AG09319 (cell line): ENCODE measurements around the gene ADGRG6.
"Not testable (repeated sequence)": the region's sequence is repeated elsewhere in the genome, so short reads cannot be mapped to it uniquely, and the experiment has no call there.

Experiments used
- DNase-seq: peaks from one replicate; pipeline ENCODE4 v3.0.0-alpha.2; 2010; ENCODE audit warnings: low read depth; ENCODE audit errors: extremely low read depth
- CTCF ChIP-seq: IDR thresholded peaks from 2 replicates; pipeline ENCODE4 v1.5.1; 2011; ENCODE audit warnings: low read depth, mild to moderate bottlenecking, inconsistent platforms, low read length, moderate library complexity

The ADGRG6 gene

GRCh38 chr6:142444376-142444775, 142.6 kb downstream of the ADGRG6 start:
- no peak for TF ChIP-seq CTCF
- no peak for DNase-seq

- DNase-seq = no peak
- TF ChIP-seq CTCF = no peak
These were observed 143.1 kb downstream of the ADGRG6 start for GRCh38 chr6:142444881-142445301.

GRCh38 chr6:142446168-142446567, 144.4 kb downstream of the ADGRG6 start:
- TF ChIP-seq CTCF = no peak

GRCh38 chr6:142446576-142446975, 144.8 kb downstream of the ADGRG6 start:
- TF ChIP-seq CTCF = no peak
- DNase-seq = no peak

More at GRCh38 chr6:142446168-142446567, 144.4 kb downstream of the ADGRG6 start:
- DNase-seq = no peak

GRCh38 chr6:142448091-142448729, 146.4 kb downstream of the ADGRG6 start:
- no peak for TF ChIP-seq CTCF
- DNase-seq = no peak

GRCh38 chr6:142450856-142451255, 149.0 kb downstream of the ADGRG6 start:
- not testable (repeated sequence) for DNase-seq

- TF ChIP-seq CTCF = no peak
- no peak for DNase-seq
These were observed 151.2 kb downstream of the ADGRG6 start for GRCh38 chr6:142452993-142453392.

GRCh38 chr6:142454196-142454595, 152.4 kb downstream of the ADGRG6 start:
- DNase-seq = not testable (repeated sequence)

GRCh38 chr6:142454848-142455247, 153.0 kb downstream of the ADGRG6 start:
- DNase-seq = not testable (repeated sequence)
